GM12892 (cell line): ENCODE data around the gene NPIPA7.
"Not testable (repeated sequence)": the region's sequence is repeated elsewhere in the genome, so short reads cannot be mapped to it uniquely, and the experiment has no call there.

Source experiments
- POLR2A ChIP-seq: IDR thresholded peaks from 2 replicates; pipeline ENCODE4 v1.6.1; 2011; ENCODE audit warnings: low read depth, low read length, control low read depth
- POLR2AphosphoS5 ChIP-seq: IDR thresholded peaks from 2 replicates; pipeline ENCODE4 v1.6.1; 2011; ENCODE audit warnings: low read depth, low read length, control low read depth
- TAF1 ChIP-seq: IDR thresholded peaks from 2 replicates; pipeline ENCODE4 v1.6.1; 2011; ENCODE audit warnings: low read depth, mild to moderate bottlenecking, control low read depth, low read length, borderline replicate concordance

- TF ChIP-seq POLR2AphosphoS5, POLR2A, TAF1: not testable (repeated sequence)
Measured at GRCh38 chr16:16366552-16367284, 12.2 kb upstream of the NPIPA7 start.
